ENCODE data around the gene SGSM2.

SGSM2 gene

DNA sequence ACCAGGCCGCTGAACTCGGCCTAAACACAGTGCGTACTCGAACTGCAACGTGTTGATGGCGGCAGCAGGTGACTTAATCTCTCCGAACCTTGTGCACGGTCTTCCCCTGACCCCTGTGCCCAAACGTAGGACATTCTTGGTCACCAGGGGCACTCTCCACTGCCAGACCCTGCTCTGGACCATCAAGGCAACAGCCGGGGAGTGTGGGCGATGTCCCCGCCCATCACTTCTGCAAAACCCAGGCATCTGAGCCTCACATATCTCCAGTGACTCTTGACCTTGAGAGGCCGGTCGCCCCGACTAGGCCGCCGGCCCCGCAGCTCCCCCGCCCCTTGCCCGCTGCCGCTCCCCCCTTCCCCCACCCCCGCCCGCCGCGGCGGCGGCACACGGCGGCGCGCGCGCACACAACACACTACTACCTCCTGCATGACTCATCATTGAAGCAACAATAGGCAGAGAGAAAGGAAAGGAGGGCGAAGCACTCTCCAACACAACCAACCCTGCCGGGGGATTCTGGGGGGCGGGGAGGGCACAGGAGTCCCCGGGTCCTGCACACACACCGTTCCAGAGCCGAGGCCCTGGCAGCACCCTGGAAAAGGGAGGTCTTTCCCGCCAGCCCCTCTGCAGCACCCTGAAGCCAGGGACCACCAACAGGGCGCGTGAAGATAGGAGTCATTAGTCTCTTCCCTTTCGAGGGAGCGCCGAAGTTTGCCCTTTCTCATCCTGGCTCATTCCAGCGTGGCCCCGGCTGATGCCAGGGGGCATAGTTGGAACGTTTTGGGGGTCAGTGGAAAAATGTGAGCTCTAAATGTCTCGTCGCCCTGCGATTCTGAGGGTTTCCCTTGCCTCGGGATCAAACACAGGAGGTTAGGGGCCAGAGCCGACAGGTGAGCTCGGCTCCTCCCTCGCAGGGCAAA, 61.6 kb downstream of the SGSM2 start:
- peak in 1 of 2 donors; percentile 42 for DNase-seq (ENCODE audit: low read depth in 2 of 2)

DNA sequence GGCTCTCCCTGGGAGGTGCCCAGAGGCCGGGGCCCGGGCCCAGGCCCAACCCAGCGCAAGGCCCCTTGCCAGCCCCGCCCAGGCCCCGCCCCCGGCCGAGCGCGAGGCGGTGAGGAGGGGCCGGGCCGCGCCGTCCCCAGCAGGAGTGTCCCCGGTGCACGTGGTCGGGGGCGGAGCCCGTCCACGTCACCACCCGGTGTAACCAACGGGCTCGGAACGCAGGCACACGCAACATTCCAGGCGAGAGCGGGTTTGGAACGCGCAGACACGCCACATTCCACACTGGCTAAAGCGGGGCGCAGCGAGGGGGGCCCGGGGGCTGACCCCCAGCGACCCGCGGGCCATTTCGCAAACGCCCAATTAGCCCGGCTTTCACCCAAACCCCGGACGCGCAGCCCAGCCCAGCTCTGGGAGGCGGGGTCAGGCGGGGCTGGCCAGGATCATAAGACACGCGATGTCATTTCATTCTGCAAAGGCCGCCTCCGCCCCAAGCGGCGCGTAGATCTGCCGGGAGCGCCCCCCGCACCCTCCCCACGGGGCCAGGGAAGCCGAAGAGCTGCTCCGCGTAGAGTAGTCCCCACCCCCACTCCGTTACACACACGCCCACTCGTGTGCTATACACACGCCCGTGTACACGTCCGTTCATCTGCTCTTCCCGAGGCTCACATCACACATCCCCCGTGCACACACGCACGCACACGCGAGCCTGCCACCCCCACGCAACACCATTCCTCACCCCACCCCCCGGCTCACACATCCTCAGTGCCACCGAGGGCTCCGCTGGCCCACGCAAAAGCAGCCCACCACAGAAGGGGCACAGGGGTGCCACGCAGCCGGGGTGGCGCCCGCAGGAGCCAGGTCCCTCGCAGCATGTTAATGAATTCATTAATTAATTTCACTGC, 62.5 kb downstream of the SGSM2 start:
- peak; percentile 85 to 93 for DNase-seq (ENCODE audit: low read depth in 2 of 2)

DNA sequence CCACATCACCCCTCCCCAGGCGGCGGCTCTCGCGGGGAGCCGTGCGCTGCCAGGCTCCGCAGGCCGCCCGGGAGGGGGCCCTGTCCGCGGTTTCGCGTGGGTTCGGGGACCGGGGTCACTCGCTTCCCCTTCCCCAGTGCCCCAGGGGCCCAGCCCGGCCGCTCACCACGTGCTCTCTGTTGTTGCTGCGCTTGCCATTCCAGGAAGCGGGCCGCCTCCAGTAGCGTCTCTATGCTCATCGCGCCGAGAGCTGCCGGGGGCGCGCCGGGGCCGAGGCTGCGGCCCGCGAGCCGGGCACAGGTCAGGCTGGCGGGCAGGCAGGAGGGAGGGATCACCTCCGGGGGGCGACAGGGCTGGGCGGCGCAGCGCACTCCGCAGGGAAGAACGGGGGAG, 63.2 kb downstream of the SGSM2 start:
- peak; percentile 53 to 57 for DNase-seq (ENCODE audit: low read depth in 2 of 2)

DNA sequence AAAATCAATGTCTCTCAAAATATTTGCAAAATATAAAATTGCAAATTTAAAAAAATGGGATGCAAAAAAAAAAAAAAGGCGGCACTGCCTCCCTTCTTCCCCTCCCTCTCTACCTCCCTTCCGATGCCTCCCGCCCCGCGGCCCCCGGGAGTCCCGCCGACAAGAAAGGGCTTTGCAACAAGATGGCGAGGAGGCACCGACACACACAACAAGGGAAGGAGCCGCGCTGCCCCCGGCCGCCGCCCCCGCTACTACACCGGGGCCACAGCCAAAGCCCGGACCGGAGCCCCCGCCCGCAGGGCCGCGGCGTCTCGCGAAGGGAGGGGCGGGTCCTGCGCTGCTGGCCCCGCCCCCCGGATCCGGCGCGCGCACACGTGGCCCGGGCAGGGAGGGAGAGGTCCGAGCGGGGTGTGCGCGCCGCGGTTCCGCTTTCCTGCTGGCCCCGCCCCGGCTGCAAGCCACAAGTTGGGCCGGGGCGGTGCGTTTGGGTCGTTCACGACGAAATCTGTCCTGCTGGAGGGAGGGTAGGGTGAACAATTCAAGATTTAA, 63.6 kb downstream of the SGSM2 start, which contains the start of gene MNT:
Gene MNT (minus strand): TSS at position 184 of the 549 bp plus-strand sequence. CDS start 348 bp downstream, outside the sequence.
- peak; percentile 91 to 92 for DNase-seq (ENCODE audit: low read depth in 2 of 2)

DNA sequence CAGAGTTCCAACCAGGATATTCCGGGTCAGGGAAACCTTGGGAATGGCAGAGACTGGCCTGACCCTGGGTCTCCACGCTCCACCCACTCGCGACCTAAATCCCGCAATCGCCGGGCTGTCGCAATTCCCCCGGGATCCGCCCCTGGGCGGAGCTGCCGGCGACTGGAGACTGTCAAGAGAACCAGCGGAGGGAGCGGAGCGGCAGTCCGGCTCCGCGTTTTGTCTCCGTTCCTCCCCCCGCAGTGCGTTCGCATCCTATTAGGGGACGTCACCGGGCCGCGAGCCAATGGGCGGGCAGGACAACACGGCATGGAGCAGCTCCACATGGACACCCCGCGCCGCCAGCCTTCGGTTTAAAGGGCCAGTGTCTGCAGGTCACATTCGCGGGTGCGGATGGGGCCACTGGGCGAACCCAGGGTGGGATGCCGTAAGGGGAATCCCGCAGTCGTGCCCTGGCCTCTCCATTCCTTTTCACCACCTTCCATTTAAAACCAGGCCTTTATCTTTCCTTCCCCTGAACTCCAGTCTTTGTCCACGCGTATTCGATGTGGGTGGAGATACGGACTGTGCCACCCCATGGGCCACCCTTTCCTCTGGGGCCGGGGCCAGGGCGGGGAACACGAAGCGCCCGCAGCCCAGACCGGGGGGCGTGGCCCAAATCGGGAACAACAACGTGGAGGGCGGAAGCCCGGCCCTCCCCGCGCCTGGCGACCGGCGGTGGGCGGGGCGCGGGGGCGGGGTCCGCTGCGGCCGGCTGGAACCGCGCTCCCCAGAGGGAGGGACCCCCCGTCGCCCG, 64.3 kb downstream of the SGSM2 start:
- peak; percentile 99 for DNase-seq (ENCODE audit: low read depth in 2 of 2)

DNA sequence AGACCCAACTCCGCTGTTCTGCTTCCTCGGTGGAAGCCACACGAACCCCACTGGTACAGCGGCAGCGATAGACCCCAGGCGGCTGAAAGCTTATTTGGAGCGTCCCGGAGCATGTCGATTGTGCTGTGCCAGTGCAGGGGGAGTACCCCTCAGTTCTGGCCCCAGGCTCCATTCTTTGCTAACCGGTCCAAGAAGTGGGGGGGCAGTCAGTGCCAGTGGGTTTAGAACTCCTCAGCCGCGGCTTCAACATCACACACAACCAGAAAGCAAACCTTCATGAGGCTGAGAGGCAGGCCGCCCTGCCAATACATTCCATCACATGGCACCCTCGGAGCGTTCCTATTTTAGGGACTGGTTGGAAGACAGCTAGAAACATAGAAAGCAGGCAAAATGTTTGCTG, 65.2 kb downstream of the SGSM2 start:
- DNase-seq (ENCODE audit: low read depth in 2 of 2), result no peak

DNA sequence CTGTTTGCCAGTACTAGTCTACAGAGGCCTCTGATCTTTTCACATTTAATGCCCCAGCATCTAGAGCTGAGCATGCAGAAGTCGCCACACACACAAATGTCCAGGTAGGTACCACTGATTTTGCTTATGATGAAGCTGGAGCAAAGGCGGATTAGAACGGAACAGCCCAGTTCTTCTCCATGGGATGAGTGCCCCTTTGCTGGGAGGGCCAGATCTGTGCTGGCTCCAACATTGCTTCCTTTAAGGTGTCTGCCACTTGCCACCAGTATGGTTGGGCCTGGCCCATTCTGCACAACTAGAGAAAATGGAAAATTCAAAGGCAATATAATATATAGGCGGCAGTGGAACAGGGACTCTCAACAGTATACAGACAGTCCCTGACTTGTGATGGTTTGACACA, 65.7 kb downstream of the SGSM2 start:
- no peak for DNase-seq (ENCODE audit: low read depth in 2 of 2)

DNA sequence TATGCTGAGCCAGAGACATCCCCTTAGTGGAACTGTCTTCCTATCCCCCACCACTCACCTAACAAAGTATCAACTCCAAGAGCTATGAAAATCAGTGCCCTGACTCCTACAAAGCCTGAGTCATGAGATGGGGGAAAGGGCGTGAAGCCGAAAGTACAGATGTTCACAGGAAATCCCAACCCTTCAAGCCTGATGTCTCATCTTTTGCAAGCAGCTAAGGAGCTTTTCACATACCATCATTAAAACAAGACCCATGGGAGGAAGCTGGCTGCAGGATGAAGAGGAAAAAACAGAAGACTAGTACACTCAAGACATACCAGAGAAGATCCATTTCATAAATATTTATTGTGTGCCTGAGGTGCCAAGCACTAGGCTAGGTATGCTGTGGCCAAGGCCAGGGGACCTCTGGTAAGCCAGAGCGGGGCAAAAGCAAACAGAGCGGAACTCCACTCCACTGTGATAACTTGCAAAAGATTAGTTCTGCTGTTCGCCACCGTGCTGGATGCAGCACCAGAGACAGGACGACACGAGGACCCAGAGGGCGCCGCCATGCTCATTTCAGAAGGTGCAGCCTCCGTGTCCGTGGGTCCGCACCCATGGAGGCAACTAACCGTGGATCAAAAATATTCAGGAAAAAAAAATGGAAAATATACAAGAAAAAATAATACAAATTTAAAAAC, 68.1 kb downstream of the SGSM2 start:
- no peak for DNase-seq (ENCODE audit: low read depth in 2 of 2)

DNA sequence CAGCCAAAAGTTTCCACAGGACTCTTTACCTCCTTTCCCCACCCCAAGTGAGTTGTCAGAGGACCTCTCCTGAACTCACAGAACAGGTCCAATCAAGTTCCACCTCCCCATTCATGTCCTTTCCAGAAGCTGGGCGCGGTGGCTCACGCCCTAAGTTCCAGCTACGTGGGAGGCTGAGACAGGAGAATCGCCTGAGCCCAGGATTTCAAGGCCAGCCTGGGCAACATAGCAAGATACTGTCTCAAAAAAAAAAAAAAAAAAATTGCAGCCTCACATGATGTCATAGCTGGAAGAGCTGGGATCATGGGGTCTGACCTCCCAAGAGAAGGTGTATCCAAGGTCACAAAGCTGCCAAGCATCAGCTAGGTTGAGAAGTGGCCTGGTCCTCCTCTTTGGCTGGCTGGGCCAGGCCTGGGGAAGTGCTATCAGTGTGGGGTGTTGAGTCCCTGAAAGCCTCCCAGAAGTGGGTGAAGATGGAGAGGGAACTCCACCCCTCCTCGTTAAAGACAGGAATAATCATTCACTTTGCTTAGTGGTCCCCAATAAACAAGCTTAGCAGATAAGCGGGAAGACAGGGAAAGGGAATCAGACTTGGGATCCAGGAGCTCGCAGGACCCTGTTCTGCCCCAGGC, 69.1 kb downstream of the SGSM2 start:
- DNase-seq (ENCODE audit: low read depth in 2 of 2), result no peak

DNA sequence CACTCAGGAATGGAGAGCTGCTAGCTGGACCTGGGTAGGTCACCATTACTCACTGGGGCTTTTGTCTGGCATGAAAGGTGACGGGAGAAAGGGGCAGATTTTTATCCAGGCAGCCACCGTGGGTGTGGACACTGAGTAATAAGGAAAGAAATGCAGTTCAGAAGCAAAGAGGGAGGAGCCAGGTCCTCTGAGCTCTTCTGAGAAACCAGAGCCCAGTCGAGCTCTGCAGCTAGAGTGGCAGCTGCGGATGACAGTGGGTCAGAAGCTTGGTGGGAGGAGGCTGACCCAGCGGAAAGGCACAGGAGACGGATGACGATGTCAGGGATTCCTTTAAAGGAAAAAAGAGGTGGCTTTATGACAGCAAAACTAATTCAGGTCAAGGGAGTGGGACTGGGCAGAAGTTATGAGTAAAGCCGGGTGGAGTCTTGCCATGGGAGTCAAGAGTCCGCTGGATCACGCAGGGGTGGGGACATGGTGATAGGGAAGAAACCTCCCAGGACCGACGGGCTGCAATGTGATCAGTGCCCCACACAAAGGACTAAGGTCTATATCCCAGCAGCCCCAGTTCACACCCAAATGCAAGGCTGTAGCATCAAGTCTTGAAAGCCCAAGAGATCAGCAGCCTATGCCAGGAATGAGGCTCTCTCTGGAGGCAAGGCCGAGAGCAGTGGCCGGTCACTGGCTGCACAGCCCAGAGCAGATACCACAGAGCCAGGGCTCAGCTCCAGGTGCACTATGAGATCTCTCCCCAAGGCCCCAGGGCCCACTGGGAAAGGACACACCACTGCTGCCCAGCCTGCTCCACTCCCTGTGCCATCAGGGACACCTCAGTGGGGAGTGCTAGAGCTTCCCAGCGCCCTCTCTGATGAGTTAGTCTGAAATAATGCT, 69.8 kb downstream of the SGSM2 start:
- no peak for DNase-seq (ENCODE audit: low read depth in 2 of 2)

DNA sequence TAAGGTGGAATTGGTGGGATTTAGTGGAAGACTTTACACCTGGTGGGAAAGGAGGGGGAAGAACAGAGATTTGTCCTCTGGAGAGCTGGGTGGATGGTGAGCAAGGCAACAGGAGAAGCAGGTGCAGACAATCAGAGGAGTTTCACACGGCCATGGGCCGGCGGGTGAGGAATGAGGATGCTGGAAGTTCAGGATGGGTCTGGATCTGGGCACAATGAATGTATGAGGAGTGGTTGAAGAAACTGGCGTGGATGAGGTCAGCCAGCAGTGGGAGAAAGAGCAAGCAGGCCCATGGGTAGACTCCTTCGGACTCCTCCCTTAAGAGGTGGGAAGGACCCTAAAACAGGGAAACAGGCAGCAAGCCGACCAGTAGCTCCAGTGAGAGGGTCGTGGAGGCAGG, 73.7 kb downstream of the SGSM2 start:
- no peak for DNase-seq (ENCODE audit: low read depth in 2 of 2)

DNA sequence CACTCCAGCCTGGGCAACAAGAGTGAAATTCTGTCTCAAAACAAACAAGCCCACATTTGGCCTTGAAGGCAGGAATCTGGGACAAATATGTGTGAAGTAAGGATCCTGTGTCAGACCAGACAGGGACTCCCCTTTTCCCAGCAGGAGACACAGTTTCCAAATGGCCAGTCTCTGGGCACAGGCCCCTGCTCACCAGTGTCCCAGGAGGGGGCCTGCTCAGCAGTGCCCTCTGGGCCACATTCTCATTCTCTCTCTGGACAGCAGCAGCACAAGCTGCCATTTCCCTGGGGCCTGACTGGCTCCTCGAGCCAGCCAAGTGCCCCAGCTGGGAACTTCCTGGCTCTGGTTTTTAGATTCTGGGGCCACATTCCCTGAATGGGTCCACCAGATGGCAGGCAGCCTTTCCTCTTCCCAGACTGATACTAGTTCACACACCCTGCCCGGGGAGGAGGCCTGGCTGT, 75.3 kb downstream of the SGSM2 start:
- DNase-seq (ENCODE audit: low read depth in 2 of 2), result no peak

DNA sequence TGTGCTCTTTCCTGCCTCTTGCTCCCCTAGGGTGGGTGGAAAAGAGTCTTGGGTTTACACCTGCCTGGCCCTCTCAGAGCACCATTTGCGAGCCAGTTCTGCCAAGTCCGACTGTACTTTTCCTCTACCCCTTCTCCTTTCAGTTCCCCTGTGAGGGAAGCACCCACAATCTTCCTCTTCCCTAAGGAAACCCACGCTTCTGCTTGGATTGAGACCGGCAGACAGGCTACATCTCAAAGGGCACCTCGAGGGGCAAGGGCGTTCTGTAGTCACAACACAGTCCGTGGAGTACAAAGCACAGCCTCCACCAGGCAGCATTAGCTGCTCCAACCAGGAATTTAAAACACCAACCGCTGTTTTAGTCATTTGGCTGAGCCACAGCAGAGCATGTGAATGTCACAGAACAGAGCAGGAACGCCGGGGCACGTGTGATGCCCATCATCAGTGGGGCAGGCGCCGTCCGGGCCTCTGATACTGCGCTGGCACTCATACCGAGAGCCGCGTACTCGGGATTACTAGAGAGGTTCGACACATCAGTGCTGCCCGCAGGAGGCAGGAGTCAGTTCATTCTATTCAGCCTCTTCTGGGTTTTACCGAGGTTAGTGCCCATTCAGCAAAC, 77.3 kb downstream of the SGSM2 start:
- no peak for DNase-seq (ENCODE audit: low read depth in 2 of 2)

DNA sequence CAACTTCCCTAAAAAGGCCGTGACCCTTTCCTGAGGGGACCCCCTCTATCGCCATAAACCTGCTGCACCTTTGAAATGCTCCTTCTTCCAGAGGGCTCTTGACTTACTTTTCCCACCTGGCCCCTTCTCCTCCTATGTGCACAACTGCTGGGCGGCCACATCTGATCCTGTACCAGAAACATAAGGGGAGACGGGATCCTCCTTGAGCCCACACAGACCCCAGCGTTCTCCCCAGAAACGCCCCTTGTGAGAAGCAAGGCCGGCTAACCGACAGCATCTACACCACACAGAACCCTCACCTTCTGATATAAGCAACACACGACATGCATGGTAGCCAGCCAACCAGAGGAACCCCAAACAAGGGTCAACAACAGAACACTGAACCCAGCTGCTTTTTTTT, 77.8 kb downstream of the SGSM2 start:
- no peak for DNase-seq (ENCODE audit: low read depth in 2 of 2)

DNA sequence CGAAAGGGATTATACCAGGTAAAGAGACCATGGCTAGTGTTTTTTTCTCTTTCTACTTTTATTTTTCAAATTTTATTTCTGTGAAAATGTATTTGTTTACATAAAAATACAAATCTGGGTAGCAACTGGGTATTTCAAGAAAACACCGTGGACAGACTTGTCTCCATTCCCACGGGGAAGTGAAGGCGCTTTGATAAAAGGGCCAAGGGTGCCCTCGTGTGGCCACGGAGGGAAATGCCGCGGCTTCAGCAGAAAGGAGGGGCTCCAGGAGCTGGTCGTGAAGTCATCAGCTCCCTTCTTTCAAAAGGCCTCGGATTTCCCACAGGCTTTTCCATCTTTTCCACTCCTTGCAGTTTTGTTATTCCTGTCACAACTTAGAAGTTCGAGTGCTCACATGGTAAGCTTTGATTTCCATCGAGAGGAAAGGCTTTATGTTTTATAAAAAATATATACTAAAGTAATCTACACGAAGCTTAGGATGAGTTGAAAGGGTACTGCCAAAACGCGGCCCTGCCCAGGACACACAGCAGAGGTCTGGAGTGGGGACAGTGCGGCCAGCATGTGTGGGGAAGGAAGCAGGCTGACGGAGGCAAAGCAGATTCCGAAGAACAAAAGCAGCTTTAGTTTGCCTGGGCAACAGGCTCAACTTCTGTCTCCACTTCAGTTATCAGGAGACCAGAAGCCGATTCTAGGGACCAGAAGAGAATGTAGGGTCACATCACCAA, 78.9 kb downstream of the SGSM2 start:
- DNase-seq (ENCODE audit: low read depth in 2 of 2), result peak; percentile 62 to 75

DNA sequence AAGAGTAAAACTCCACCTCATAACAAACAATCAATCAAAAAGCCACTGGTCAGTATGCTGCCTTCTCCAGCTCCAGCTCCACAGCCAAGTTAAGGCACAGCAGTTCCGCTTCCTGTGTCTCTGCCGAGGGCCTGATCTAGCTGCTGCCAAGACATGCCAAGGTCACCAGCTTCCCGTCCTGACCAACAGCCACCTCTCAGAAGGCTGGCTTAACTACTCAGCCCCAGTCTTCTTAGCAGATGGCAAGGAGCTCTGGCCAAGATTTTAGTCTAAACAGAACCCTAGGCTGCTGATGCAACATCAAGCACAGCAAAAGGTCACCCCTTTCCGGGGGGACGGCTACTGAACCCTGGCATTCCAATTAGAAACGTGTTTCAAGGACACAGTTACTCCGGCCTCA, 81.3 kb downstream of the SGSM2 start:
- no peak for DNase-seq (ENCODE audit: low read depth in 2 of 2)

DNA sequence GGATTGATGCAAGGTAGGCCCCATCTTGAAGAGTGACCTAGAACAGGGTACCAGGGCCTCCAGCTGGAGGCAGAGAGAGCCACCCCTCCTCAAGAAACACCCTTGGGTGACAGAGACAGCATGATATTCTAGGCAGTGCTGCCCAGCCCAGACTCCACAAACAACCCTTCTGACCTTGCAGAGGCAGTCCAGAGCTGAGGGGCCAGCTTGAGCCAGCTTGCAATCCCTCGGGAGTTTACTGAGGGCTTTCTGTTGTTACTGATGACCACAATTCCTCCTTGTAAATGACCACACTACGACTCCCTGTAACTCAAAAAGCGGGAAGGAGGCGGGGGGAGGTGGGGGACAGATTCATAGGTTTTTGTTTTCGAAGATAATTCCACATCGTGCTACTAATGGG, 82.2 kb downstream of the SGSM2 start:
- no peak for DNase-seq (ENCODE audit: low read depth in 2 of 2)

DNA sequence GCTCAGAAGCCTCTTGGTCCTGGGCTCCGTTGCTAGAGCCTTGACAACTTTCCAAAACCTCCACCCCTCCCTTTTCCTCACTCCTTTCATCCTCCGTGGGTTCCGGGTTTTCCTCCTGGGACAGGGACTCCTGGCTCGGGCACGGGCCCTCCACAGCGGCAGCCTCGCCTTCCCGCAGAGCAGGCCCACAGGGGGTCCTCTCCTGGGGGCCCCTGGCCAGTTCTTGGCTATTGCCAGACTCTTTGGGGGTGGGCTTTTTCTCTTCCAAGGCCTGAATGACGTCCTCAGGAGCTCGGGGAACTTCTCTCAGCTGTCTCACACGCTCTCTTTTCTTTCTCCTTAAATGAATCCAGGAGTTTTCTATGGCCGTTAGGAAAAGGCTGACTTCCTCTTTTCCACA, 82.9 kb downstream of the SGSM2 start:
- DNase-seq (ENCODE audit: low read depth in 2 of 2), result no peak
